SU-DHL-6 (cell line): ENCODE measurements around the gene PITPNM2.

Experiments
- H2AFZ ChIP-seq: fragments of 200-600 bp; sonication (generic); 2 replicates; pipeline ENCODE4 v1.6.1; 2014; ENCODE audit warnings: low read depth, mild to moderate bottlenecking, moderate library complexity, mixed read lengths, antibody characterized with exemption, low read length; ENCODE audit not compliant: severe bottlenecking
- H3F3A ChIP-seq: fragments of 200-600 bp; shearing (Covaris generic); 2 replicates; pipeline ENCODE4 v1.6.0; 2016; ENCODE audit warnings: antibody characterized with exemption, mild to moderate bottlenecking; ENCODE audit not compliant: insufficient read depth
- H3K27ac ChIP-seq: fragments of 200-600 bp; sonication (generic); 2 replicates; pipeline ENCODE4 v1.5.1; 2016; ENCODE audit warnings: low read depth, mild to moderate bottlenecking, low read length, moderate library complexity, mixed read lengths
- H3K27me3 ChIP-seq: fragments of 200-600 bp; sonication (generic), shearing (Covaris generic); 2 replicates; pipeline ENCODE4 v1.6.0; 2014; ENCODE audit warnings: mild to moderate bottlenecking, low read length
- H3K36me3 ChIP-seq: fragments of 200-600 bp; sonication (generic); 2 replicates; pipeline ENCODE4 v1.6.1; 2014; ENCODE audit warnings: mild to moderate bottlenecking, low read length, mixed read lengths
- H3K4me2 ChIP-seq: fragments of 300-600, 200-600 bp; shearing (Covaris generic), sonication (generic); 2 replicates; pipeline ENCODE4 v1.6.0; 2014; ENCODE audit warnings: low read length, low read depth, mild to moderate bottlenecking; ENCODE audit not compliant: poor library complexity, severe bottlenecking
- H3K4me3 ChIP-seq: fragments of 200-600 bp; sonication (generic); 2 replicates; pipeline ENCODE4 v1.5.1; 2014; ENCODE audit warnings: antibody characterized with exemption, low read length, mild to moderate bottlenecking, mixed read lengths; ENCODE audit not compliant: insufficient read depth, poor library complexity, severe bottlenecking
- H3K79me2 ChIP-seq: fragments of 200-600 bp; sonication (generic); 2 replicates; pipeline ENCODE4 v1.6.1; 2014; ENCODE audit warnings: mild to moderate bottlenecking, low read length, moderate library complexity; ENCODE audit not compliant: insufficient read depth
- H3K9ac ChIP-seq: fragments of 200-600 bp; sonication (generic); 2 replicates; pipeline ENCODE4 v1.7.0; 2014; ENCODE audit warnings: mild to moderate bottlenecking, low read length
- H3K9me2 ChIP-seq: fragments of 200-600 bp; sonication (generic); replicated peaks from 2 replicates; pipeline ENCODE4 v1.6.1; 2014; ENCODE audit warnings: low read length; ENCODE audit not compliant: insufficient read depth
- H3K9me3 ChIP-seq: fragments of 200-600 bp; sonication (generic); 2 replicates; pipeline ENCODE4 v1.6.1; 2014; ENCODE audit warnings: low read length, mixed read lengths; ENCODE audit not compliant: insufficient read depth
- H4K20me1 ChIP-seq: fragments of 200-600 bp; sonication (generic); 2 replicates; pipeline ENCODE4 v1.6.1; 2014; ENCODE audit warnings: low read depth, mild to moderate bottlenecking, antibody characterized with exemption, low read length, moderate library complexity, mixed read lengths
- CTCF ChIP-seq: fragments of 200-600 bp; sonication (generic); IDR thresholded peaks from one replicate; pipeline ENCODE4 v1.5.1; 2017; ENCODE audit warnings: antibody characterized with exemption, mild to moderate bottlenecking, low read length, moderate library complexity; ENCODE audit not compliant: insufficient read depth, poor library complexity, severe bottlenecking
- EZH2phosphoT487 ChIP-seq: fragments of 200-600 bp; sonication (generic), shearing (Covaris generic); conservative IDR thresholded peaks from 2 replicates; pipeline ENCODE4 v1.6.1; 2018; ENCODE audit warnings: mild to moderate bottlenecking, antibody characterized with exemption, low read length, moderate library complexity, mixed read lengths

The PITPNM2 gene

GRCh38 chr12:123120452-123121166, 30.3 kb downstream of the PITPNM2 start:
- Histone ChIP-seq H2AFZ (no peak overlapping the region), H3K4me3 (no peak overlapping the region), H3K27me3 (no peaks in the 10 kb centered on the region), H3F3A (no peaks in the 10 kb centered on the region), H3K9me3 (no peaks in the 10 kb centered on the region), H3K27ac (no peak overlapping the region), H3K9me2 (no peaks in the 10 kb centered on the region), H3K4me2 (no peak overlapping the region), H3K79me2 (no peaks in the 10 kb centered on the region), H3K36me3 (no peaks in the 10 kb centered on the region), H4K20me1 (no peaks in the 10 kb centered on the region), H3K9ac (no peak overlapping the region)
- TF ChIP-seq EZH2phosphoT487 (no peak), CTCF (no peak)

GRCh38 chr12:123119808-123120207, 31.1 kb downstream of the PITPNM2 start:
- no peak for TF ChIP-seq EZH2phosphoT487
- TF ChIP-seq CTCF: no peak
- Histone ChIP-seq H3K4me3 (no peak overlapping the region), H3K27me3 (no peaks in the 10 kb centered on the region), H3K9me2 (no peaks in the 10 kb centered on the region), H3K9me3 (no peaks in the 10 kb centered on the region), H3K36me3 (no peaks in the 10 kb centered on the region), H3K9ac (no peak overlapping the region), H3K27ac (no peak overlapping the region), H3F3A (no peaks in the 10 kb centered on the region), H3K4me2 (no peak overlapping the region), H2AFZ (no peak overlapping the region), H4K20me1 (no peaks in the 10 kb centered on the region), H3K79me2 (no peaks in the 10 kb centered on the region)

- no peaks in the 10 kb centered on the region for H3K79me2 ChIP-seq
- no peak overlapping the region for H3K9ac ChIP-seq
- H2AFZ ChIP-seq: no peak overlapping the region
- H3K4me3 ChIP-seq: no peak overlapping the region
- no peak for TF ChIP-seq EZH2phosphoT487
- TF ChIP-seq CTCF: no peak
- H3K9me2 ChIP-seq: no peaks in the 10 kb centered on the region
- no peaks in the 10 kb centered on the region for H3K36me3 ChIP-seq
- H3K9me3 ChIP-seq: no peaks in the 10 kb centered on the region
- H3F3A ChIP-seq: no peaks in the 10 kb centered on the region
- no peak overlapping the region for H3K4me2 ChIP-seq
- H4K20me1 ChIP-seq: no peaks in the 10 kb centered on the region
- no peak overlapping the region for H3K27ac ChIP-seq
- H3K27me3 ChIP-seq: no peaks in the 10 kb centered on the region
These were observed 32.4 kb downstream of the PITPNM2 start for GRCh38 chr12:123118497-123118896.
